Trophoblast cell (in vitro differentiated cells and primary cell): ENCODE measurements around the gene AKR1C3.
"Not testable (repeated sequence)": the region's sequence is repeated elsewhere in the genome, so short reads cannot be mapped to it uniquely, and the experiment has no call there.

ENCODE experiments used
- DNase-seq, 2 donors: peaks; one replicate each; pipeline ENCODE4 v3.0.0-alpha.2; 2016
- H2AFZ ChIP-seq: 2 replicates; pipeline ENCODE4 v1.6.1; 2013; ENCODE audit warnings: low read length, moderate library complexity, mild to moderate bottlenecking; ENCODE audit not compliant: insufficient read depth, poor library complexity
- H2AK5ac ChIP-seq: 2 replicates; pipeline ENCODE4 v1.6.1; 2013; ENCODE audit warnings: mild to moderate bottlenecking, low read length
- H2BK120ac ChIP-seq: 2 replicates; pipeline ENCODE4 v1.6.1; 2013; ENCODE audit warnings: low read length, mild to moderate bottlenecking, moderate library complexity; ENCODE audit not compliant: insufficient read depth, poor library complexity
- H2BK12ac ChIP-seq: 2 replicates; pipeline ENCODE4 v1.6.1; 2013; ENCODE audit warnings: mild to moderate bottlenecking, low read length, moderate library complexity
- H2BK5ac ChIP-seq: 2 replicates; pipeline ENCODE4 v1.6.1; 2013; ENCODE audit warnings: low read length, low read depth, moderate library complexity, mild to moderate bottlenecking; ENCODE audit not compliant: poor library complexity
- H3K14ac ChIP-seq: 2 replicates; pipeline ENCODE4 v1.6.1; 2013; ENCODE audit warnings: mild to moderate bottlenecking, low read length
- H3K18ac ChIP-seq: 2 replicates; pipeline ENCODE4 v1.6.1; 2013; ENCODE audit warnings: mild to moderate bottlenecking, low read length
- H3K23ac ChIP-seq: 2 replicates; pipeline ENCODE4 v1.6.1; 2013; ENCODE audit warnings: low read length
- H3K27ac ChIP-seq: 2 replicates; pipeline ENCODE4 v1.5.1; 2013; ENCODE audit warnings: low read depth, mild to moderate bottlenecking, inconsistent platforms, low read length, moderate library complexity
- H3K27me3 ChIP-seq: 2 replicates; pipeline ENCODE4 v1.6.1; 2013; ENCODE audit warnings: inconsistent platforms, mild to moderate bottlenecking, low read length, moderate library complexity; ENCODE audit not compliant: insufficient read depth
- H3K36me3 ChIP-seq, 2 experiments: 1 replicate in 1 of 2; 2 replicates in 1 of 2; pipeline ENCODE4 v1.6.1; 2013; ENCODE audit warnings: low read length in 2 of 2, mild to moderate bottlenecking in 2 of 2, moderate library complexity in 1 of 2; ENCODE audit not compliant: insufficient read depth in 2 of 2, control insufficient read depth in 1 of 2
- H3K4ac ChIP-seq: 2 replicates; pipeline ENCODE4 v1.6.1; 2013; ENCODE audit warnings: low read depth, mild to moderate bottlenecking, low read length, moderate library complexity
- H3K4me1 ChIP-seq, 2 experiments: 1 replicate in 1 of 2; 2 replicates in 1 of 2; pipeline ENCODE4 v1.6.1; 2013; ENCODE audit warnings: low read length in 2 of 2, mild to moderate bottlenecking in 2 of 2, moderate library complexity in 1 of 2; ENCODE audit not compliant: insufficient read depth in 2 of 2, control insufficient read depth in 1 of 2
- H3K4me2 ChIP-seq: 2 replicates; pipeline ENCODE4 v1.6.1; 2013; ENCODE audit warnings: inconsistent platforms, mild to moderate bottlenecking, low read length, moderate library complexity
- H3K4me3 ChIP-seq: 2 replicates; pipeline ENCODE4 v1.5.1; 2013; ENCODE audit warnings: mild to moderate bottlenecking, low read depth, low read length, inconsistent platforms
- H3K79me1 ChIP-seq: one replicate; pipeline ENCODE4 v1.6.1; 2013; ENCODE audit warnings: low read length
- H3K79me2 ChIP-seq: 2 replicates; pipeline ENCODE4 v1.6.1; 2013; ENCODE audit warnings: low read length, mild to moderate bottlenecking; ENCODE audit not compliant: control insufficient read depth, insufficient read depth, poor library complexity
- H3K9ac ChIP-seq: 2 replicates; pipeline ENCODE4 v1.6.1; 2013; ENCODE audit warnings: mild to moderate bottlenecking, low read length
- H3K9me3 ChIP-seq: 2 replicates; pipeline ENCODE4 v1.6.1; 2013; ENCODE audit warnings: low read depth, mild to moderate bottlenecking, control low read depth, inconsistent platforms, low read length; ENCODE audit not compliant: insufficient read depth
- H4K12ac ChIP-seq: 2 replicates; pipeline ENCODE4 v1.6.1; 2013; ENCODE audit warnings: low read depth, mild to moderate bottlenecking, low read length, moderate library complexity
- H4K8ac ChIP-seq: 2 replicates; pipeline ENCODE4 v1.6.1; 2013; ENCODE audit warnings: low read depth, mild to moderate bottlenecking, low read length, moderate library complexity
- H4K91ac ChIP-seq: one replicate; pipeline ENCODE4 v1.6.1; 2013; ENCODE audit warnings: low read depth, mild to moderate bottlenecking, low read length, moderate library complexity
- WGBS: extraction: QIAGEN DNeasy Blood & Tissue Kit; methylation state at CpG from one replicate; pipeline ENCODE4 v1.1.7; 2013; ENCODE audit warnings: missing lambda C conversion rate; ENCODE audit not compliant: insufficient read length, insufficient coverage; ENCODE audit errors: extremely low coverage; 5-methylcytosine and 5-hydroxymethylcytosine counted together

AKR1C3 gene

DNA sequence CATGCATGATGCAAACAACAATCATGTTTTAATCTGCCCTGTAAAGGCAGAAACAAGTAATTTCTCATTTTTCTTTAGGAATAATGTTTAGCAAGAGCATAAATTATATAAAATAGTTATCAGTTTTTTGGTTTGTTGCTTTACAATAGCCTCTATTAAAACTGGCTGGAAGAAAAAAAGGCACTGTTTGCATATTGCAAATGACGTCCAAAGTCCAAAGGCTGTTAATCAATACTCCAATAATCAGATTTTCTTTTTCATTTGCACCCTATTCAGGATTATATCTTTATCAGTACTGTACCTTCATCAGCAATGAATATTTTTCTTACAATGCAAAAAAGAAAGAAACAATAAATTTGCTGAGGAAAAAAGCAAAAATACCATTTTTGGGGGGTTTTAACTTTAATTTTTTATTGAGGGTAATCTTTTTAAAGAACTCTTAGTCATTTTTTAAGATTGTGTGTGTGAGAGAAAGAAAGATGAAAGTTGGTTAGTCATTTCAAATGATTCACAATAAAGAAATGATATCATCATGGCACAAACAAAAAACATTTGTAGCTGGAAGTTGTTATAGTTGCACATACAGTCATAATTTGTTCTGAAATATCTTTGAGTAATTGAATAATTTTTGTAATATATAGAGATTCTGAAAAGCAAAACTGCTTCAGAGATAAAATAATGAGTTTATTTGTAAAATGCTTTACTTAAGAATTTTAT, 46.1 kb upstream of the AKR1C3 start:
- Histone ChIP-seq H2AK5ac (no peak overlapping the region), H4K12ac (no peak overlapping the region), H2BK5ac (no peak overlapping the region), H2BK120ac (no peak overlapping the region), H4K8ac (no peak overlapping the region), H3K27me3 (no peaks in the 10 kb centered on the region), H3K9ac (no peak overlapping the region), H2BK12ac (no peak overlapping the region), H3K23ac (no peak overlapping the region), H3K36me3 (no peaks in the 10 kb centered on the region), H3K4me3 (no peak overlapping the region), H3K9me3 (peaks cover 1% of the 10 kb centered on the region), H4K91ac (no peak overlapping the region), H3K14ac (no peak overlapping the region), H3K4ac (no peak overlapping the region), H3K18ac (no peak overlapping the region), H3K4me2 (no peak overlapping the region), H3K79me2 (no peaks in the 10 kb centered on the region), H2AFZ (no peak overlapping the region), H3K79me1 (no peaks in the 10 kb centered on the region), H3K4me1 (no peaks in the 10 kb centered on the region), H3K27ac (no peak overlapping the region)
- no peak for DNase-seq
- WGBS: no CpG with 5 or more reads among the region's 1 CpG

DNA sequence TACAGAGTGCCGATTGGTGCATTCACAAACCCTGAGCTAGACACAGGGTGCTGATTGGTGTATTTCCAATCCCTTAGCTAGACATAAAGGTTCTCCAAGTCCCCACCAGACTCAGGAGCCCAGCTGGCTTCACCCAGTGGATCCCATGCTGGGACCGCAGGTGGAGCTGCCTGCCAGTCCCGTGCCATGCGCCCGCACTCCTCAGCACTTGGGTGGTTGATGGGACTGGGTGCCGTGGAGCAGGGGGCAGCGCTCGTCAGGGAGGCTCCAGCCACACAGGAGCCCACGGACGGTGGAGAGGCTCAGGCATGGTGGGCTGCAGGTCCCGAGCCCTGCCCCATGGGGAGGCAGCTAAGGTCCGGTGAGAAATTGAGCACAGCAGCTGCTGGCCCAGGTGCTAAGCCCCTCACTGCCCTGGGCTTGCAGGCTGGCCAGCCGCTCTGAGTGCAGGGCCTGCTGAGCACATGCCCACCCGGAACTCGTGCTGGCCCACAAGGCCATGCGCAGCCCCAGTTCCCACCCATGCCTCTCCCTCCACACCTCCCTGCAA, 41.2 kb upstream of the AKR1C3 start:
- H3K27me3 ChIP-seq, H2BK5ac ChIP-seq, H3K4me3 ChIP-seq, H2BK12ac ChIP-seq, H3K4me1 ChIP-seq, H3K27ac ChIP-seq, H3K18ac ChIP-seq, H4K91ac ChIP-seq, H2AFZ ChIP-seq, H3K4me2 ChIP-seq, DNase-seq, H2BK120ac ChIP-seq, H3K9me3 ChIP-seq, H3K9ac ChIP-seq, H3K14ac ChIP-seq, H3K36me3 ChIP-seq, H3K79me2 ChIP-seq, H3K79me1 ChIP-seq, H4K8ac ChIP-seq, H2AK5ac ChIP-seq, H3K23ac ChIP-seq, H3K4ac ChIP-seq, H4K12ac ChIP-seq: not testable (repeated sequence)
- no CpG with 5 or more reads among the region's 16 CpGs for WGBS

DNA sequence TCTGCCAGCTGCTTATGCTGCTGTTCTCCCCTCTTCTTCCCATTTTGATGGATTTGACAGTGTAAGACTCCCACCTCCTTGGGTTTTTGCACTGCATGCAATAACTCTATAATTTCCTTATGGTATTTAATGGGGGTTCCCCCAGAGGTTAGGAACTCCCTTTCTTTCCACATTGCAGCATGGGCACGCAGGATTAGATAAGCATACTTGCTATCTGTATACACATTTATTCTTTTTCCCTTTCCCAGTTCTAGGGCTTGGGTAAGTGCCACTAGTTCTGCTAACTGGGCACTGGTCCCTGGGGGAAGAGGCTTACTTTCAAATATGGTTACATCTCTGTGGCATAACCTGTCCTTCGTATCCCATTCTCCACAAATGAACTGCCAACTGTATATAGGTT, 39.4 kb upstream of the AKR1C3 start:
- H3K4me3 ChIP-seq, H3K79me1 ChIP-seq, H3K14ac ChIP-seq, H3K9me3 ChIP-seq, H2BK5ac ChIP-seq, H3K36me3 ChIP-seq, H2BK12ac ChIP-seq, H3K27me3 ChIP-seq, H3K23ac ChIP-seq, H2BK120ac ChIP-seq, H2AFZ ChIP-seq, DNase-seq, H3K9ac ChIP-seq, H3K4me1 ChIP-seq, H3K4me2 ChIP-seq, H4K91ac ChIP-seq, H3K27ac ChIP-seq, H3K18ac ChIP-seq, H3K4ac ChIP-seq, H2AK5ac ChIP-seq, H3K79me2 ChIP-seq, H4K8ac ChIP-seq, H4K12ac ChIP-seq: not testable (repeated sequence)
- no CpG with 5 or more reads among the region's 2 CpGs for WGBS

DNA sequence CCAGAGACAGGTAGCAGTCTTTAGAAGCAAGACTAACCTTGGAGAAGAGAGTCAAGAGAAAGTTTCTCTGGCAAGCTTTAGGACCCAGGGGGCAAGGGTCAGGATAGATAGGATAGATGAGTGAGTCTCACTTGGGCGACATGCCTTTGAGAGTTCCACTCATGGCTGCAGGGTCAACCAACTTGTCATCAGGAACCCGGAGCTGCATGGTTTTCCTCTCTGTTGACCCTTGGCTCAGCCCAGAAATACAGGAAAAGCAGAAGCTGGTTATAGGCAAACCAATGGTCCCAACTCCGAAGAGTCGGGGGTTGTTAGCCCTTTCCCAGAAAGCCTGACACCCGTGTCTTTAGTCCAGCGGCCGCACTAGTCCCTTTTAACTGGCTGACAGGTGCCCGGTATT, 34.9 kb upstream of the AKR1C3 start:
- not testable (repeated sequence) for H2BK5ac ChIP-seq, H4K91ac ChIP-seq, H3K23ac ChIP-seq, H2AFZ ChIP-seq, H3K4me3 ChIP-seq, H3K79me1 ChIP-seq, H3K4ac ChIP-seq, H3K79me2 ChIP-seq, H3K4me2 ChIP-seq, H3K9me3 ChIP-seq, H3K36me3 ChIP-seq, H3K14ac ChIP-seq, DNase-seq, H3K9ac ChIP-seq, H2BK120ac ChIP-seq, H2BK12ac ChIP-seq, H4K12ac ChIP-seq, H3K27ac ChIP-seq, H4K8ac ChIP-seq, H3K27me3 ChIP-seq, H2AK5ac ChIP-seq, H3K18ac ChIP-seq, H3K4me1 ChIP-seq
- no CpG with 5 or more reads among the region's 8 CpGs for WGBS
